HG03520 (cell line): Measurements from ENCODE around the gene CNTN5.
"Not testable (repeated sequence)": the region's sequence is repeated elsewhere in the genome, so short reads cannot be mapped to it uniquely, and the experiment has no call there.

Source experiments
- ATAC-seq: cut with Tn5 transposase; IDR thresholded peaks from one replicate; pipeline ENCODE4 v1.9.1; 2021; ENCODE audit warnings: mild to moderate bottlenecking, moderate library complexity; ENCODE audit not compliant: unreplicated experiment

The CNTN5 gene

GRCh38 chr11:100177651-100178050 is 1156.9 kb downstream of the CNTN5 start:
- ATAC-seq: no peak

GRCh38 chr11:100182350-100182749 is 1161.6 kb downstream of the CNTN5 start:
- ATAC-seq: no peak

GRCh38 chr11:100182927-100183326 is 1162.2 kb downstream of the CNTN5 start:
- ATAC-seq: no peak

GRCh38 chr11:100185588-100185987 is 1164.8 kb downstream of the CNTN5 start:
- no peak for ATAC-seq

GRCh38 chr11:100188137-100188783 is 1167.5 kb downstream of the CNTN5 start:
- ATAC-seq: no peak

GRCh38 chr11:100190395-100190794 is 1169.6 kb downstream of the CNTN5 start:
- ATAC-seq: no peak

- ATAC-seq: no peak
Observed at GRCh38 chr11:100192181-100192580, 1171.4 kb downstream of the CNTN5 start.

GRCh38 chr11:100203789-100204188 is 1183.0 kb downstream of the CNTN5 start:
- no peak for ATAC-seq

- no peak for ATAC-seq
Observed at GRCh38 chr11:100205926-100206325, 1185.2 kb downstream of the CNTN5 start.

- no peak for ATAC-seq
Observed at GRCh38 chr11:100208207-100208606, 1187.5 kb downstream of the CNTN5 start.

GRCh38 chr11:100214791-100215190 is 1194.0 kb downstream of the CNTN5 start:
- no peak for ATAC-seq

GRCh38 chr11:100220801-100221200 is 1200.1 kb downstream of the CNTN5 start:
- no peak for ATAC-seq

- ATAC-seq: no peak
Observed at GRCh38 chr11:100221791-100222190, 1201.0 kb downstream of the CNTN5 start.

- ATAC-seq: no peak
Observed at GRCh38 chr11:100224541-100225034, 1203.8 kb downstream of the CNTN5 start.

GRCh38 chr11:100229086-100229485 is 1208.3 kb downstream of the CNTN5 start:
- ATAC-seq: no peak

GRCh38 chr11:100232006-100232405 is 1211.3 kb downstream of the CNTN5 start:
- ATAC-seq: no peak

GRCh38 chr11:100235085-100235484 is 1214.3 kb downstream of the CNTN5 start:
- ATAC-seq: no peak

GRCh38 chr11:100240025-100240539 is 1219.3 kb downstream of the CNTN5 start:
- ATAC-seq: no peak

- no peak for ATAC-seq
Observed at GRCh38 chr11:100247704-100248103, 1227.0 kb downstream of the CNTN5 start.

- ATAC-seq: not testable (repeated sequence)
Observed at GRCh38 chr11:100257238-100257803, 1236.6 kb downstream of the CNTN5 start.

GRCh38 chr11:100269516-100269915 is 1248.8 kb downstream of the CNTN5 start:
- no peak for ATAC-seq

GRCh38 chr11:100273066-100273815 is 1252.5 kb downstream of the CNTN5 start:
- no peak for ATAC-seq
